HG02885 (cell line): Measurements from ENCODE around the gene RANBP10.
"Not testable (repeated sequence)": the region's sequence is repeated elsewhere in the genome, so short reads cannot be mapped to it uniquely, and the experiment has no call there.

Experiments used
- ATAC-seq: cut with Tn5 transposase; IDR thresholded peaks from one replicate; pipeline ENCODE4 v1.9.1; 2021; ENCODE audit warnings: mild to moderate bottlenecking; ENCODE audit not compliant: unreplicated experiment, poor library complexity

Gene RANBP10

DNA sequence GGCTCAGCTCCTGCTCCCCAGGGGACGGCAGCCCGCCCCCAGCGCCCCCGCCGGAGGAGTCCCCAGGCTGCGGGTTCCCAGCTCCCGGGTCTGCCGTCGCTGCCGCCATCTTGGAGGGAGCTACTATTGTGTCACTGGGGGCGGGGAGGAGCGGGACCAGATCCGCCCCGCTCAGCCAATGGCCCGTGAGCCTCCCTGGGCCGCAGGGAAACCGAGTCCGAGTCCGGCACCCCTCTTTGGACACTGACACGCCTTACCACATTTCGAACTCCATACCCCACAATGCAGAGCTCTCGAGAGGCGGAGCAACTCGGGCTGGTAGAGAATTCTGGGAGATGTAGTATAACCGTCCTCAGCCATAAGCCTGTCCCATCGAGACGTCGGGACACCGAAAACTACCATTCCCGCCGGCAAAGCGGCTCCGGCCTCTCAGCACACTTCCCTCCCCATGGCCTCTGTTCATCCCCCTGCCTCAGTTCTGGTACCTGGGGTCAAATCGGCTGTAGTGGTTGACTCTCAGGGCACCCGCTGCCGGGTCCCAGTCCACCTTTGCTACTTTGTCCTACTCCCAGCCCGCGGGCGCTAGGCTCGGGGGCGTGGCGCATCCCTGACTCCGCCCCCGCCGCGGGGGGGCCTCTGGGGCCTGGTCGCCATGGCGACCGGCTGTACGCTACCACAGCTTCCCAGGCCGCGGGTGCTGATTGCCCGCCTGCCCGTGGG, at the start of gene RANBP10, which contains the start of gene TSNAXIP1:
RANBP10 (minus strand) TSS at position 133 of the 720 bp plus-strand sequence; CDS start at position 109, 24 bp downstream.
TSNAXIP1 (plus strand) TSS at position 462 of the 720 bp plus-strand sequence. CDS start 261 bp downstream, outside the sequence.
- peak; percentile 92 for ATAC-seq

DNA sequence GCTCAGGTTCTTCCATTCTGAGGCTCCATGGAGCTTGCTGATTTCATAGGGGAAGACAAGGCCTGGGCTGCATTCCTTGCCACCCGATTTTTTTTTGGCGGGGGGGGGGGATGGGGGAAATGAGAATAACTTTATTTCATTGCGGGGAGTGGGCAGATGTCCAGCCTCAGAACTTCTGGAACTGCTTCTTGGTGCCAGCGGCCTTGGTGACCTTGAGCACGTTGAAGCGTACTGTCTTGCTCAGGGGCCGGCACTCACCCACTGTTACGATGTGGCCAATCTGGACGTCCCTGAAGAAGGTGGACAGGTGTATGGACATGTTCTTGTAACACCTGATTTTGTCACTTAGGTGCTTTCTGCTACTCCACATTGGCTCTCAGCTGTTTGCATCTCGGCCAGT, 49.4 kb upstream of the RANBP10 start:
- ATAC-seq: no peak

DNA sequence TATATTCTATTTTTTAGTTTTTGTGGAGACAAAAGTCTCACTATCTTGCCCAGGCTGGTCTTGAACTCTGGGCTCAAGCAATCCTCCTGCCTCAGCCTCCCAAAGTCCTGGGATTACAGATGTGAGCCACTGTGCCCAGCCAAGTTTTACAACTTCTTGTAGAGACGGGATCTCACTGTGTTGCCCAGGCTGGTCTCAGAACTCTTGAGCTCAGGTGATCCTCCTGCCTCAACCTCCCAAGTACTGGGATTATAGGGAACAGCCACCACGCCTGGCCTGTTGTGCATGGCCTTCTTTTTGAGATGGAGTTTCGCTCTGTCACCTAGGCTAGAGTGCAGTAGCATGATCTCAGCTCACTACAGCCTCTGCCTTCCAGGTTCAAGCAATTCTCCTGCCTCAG, 47.3 kb upstream of the RANBP10 start:
- no peak for ATAC-seq

DNA sequence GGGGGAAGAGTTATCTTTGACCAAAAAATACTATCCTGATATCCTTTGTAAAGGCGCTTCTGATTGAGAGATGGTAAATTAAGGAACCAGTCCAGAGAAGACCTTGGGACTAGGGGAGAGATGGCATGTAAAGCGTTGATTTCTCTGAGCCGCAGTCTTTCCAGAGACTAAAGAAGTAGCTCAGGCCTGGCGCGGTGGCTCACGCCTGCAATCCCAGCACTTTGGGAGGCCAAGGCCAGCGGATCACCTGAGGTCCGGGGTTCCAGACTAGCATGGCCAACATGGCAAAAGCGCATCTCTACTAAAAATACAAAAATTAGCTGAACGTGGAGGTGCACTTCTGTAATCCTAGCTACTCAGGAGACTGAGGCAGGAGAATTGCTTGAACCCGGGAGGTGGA, 41.8 kb upstream of the RANBP10 start:
- ATAC-seq: no peak

DNA sequence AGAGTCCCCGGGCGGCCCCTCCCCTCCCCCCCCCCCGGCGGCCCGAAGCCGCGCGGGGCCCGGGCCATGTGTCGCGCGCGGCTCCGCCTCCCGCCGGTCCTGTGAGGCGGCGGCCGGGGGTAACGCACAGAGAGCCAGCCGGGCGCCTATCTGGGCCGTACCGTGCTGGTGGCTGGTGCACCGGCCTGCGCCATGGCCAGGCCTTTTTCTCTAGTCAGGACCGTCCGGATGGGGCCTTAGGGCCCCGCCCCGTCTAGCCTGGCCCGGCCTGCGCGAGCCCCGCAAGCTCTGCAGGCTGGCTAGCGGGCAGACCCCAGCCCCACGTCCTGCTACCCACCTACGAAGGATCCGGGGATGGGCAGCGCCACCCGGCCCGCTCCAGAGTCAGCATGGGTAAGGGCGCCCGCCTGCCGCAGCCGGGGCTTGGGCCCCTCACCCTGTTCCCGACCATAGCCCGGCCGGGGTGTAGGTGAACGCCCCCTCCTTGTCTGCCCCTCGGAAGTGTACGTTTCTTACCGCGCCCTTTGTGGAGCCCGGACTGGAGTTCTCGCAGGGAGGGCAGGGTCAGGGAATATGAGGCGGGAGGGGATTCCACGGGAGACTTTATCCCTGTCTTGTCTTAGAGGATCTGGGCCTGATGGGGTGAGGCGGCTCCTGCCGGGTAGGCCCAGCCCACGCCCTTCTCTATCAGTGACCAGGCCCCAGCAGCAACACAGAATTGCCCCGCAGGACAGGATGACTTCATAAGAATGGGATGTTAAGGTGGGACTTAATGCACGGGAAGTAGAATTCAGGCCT, 40.9 kb upstream of the RANBP10 start, which contains the start of gene CENPT:
CENPT (minus strand) TSS at position 630 of the 798 bp plus-strand sequence. CDS start 13,834 bp downstream, outside the sequence.
- peak; percentile 38 for ATAC-seq

DNA sequence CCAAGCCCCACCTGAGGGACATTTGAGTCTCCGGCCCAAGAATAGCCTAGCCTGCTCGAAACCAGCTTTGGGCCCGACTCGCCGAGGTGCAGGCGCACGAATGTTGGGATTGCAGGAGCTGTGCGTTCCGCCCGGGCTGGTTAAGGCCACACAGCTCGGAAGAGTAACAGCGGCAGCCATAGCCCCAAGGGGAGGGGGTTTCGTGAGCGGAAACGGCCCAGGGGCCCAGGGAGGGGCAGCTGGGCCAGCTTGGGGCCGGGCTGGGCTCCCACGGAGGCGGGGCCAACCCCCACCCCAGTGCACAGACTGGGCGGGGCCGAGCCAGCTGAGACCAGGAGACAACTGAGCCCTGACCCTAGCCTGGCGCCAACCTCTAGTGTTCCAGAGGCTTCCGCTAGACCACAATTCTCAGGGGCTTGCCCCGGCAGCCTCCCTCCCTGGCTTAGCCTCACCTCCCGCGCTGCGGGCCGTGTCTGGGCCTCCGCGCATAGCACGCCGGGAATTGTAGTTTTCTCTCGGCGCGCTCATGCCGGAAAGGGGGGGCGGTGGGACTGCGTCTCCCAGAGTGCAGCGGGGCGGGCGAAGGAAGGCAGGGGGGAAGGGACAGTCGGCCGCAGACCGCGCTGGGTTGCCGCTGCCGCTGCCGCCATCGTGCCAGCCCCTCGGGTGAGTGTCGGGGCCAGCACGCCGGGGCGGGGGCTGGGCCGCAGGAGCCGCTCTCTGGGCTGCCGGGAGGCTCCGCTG, 40.1 kb upstream of the RANBP10 start, which contains the start of gene NUTF2:
NUTF2 (plus strand) TSS at position 614 of the 744 bp plus-strand sequence. CDS start 18,198 bp downstream, outside the sequence.
- ATAC-seq: peak; percentile 63

DNA sequence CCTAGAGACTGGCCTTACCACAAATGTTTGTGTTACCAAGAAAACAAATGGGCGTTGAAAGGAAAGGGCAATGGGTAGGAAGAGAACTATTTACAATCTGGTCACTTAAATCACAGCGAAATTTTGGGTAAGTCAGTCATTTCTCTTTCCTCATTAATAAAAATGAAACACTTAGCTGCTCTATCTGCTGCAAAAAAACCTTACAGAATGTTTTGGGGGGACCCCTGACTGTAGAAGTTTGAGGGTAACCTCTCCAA, 39.6 kb upstream of the RANBP10 start:
- ATAC-seq: no peak

DNA sequence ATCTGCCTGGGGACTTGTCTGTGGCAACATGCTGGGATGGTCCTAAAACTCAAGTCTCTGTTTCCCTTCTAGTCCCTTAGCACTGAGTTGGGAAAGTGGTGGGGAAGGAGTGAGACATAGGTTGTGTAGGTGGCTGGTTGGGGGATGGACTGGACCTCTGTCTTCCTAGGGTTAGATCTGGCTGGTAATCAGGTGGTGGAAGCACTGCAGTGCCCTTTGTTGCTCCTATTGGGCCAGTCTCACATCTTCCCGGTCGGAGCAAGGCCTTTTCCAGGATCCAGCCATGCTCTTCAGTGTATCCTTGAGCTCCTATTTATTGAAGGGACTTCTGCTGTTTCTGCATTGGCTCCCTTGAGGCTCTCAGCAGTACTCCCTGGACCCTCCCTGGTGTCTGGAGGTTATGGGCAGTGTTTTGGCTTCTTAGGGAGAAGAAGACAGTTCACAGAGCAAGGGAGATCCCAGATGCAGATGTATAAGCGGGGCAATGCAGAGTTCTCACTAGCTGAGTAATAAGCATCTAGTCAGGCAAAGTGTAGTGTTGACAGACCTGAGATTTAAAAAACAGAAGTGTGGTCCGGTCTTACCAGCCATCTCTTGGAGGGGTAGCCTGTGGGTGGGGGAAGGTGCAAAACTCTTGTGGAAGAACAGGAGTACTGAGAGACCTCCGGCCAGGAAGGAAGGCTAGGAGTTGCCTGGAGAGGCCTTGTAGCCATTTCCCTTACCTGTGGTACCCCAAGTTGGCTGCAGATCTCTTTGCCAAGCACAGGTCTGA, 39.1 kb upstream of the RANBP10 start:
- ATAC-seq: no peak

DNA sequence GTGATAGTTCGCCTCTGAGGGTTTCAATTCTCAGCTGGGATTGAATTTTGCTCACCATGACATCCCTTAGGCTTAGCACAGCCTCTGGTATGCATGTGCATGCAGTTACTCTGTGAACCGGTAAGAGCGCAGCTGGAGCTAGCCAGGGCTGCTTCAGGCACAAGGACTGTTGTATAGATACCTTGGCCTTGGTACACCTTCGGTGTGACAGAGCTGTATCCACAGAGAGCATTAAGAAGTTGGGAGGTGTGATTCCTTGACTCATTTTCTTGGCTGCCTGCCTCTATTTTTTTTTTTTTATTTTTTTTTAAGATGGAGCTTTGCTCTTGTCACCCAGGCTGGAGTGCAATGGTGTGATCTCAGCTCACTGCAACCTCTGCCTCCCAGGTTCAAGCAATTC, 38.1 kb upstream of the RANBP10 start:
- ATAC-seq: no peak

DNA sequence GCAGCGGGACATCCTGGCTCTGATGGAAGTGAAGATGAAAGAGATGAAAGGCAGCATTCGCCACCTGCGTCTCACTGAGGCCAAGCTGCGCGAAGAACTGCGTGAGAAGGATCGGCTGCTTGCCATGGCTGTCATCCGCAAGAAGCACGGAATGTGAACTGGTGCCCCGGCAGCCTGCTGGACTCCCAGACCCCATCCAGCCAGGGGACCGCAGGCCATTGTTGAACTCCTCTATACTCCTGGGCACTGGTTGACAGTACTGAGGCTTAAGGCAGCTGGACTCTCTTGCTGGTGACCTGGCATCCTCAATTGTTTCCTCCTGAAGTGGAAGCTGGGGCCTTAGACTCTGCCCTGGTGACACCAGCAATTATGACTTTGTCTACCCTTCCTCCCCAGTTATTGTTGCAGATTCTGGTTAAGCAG, 37.0 kb upstream of the RANBP10 start:
- ATAC-seq: no peak

DNA sequence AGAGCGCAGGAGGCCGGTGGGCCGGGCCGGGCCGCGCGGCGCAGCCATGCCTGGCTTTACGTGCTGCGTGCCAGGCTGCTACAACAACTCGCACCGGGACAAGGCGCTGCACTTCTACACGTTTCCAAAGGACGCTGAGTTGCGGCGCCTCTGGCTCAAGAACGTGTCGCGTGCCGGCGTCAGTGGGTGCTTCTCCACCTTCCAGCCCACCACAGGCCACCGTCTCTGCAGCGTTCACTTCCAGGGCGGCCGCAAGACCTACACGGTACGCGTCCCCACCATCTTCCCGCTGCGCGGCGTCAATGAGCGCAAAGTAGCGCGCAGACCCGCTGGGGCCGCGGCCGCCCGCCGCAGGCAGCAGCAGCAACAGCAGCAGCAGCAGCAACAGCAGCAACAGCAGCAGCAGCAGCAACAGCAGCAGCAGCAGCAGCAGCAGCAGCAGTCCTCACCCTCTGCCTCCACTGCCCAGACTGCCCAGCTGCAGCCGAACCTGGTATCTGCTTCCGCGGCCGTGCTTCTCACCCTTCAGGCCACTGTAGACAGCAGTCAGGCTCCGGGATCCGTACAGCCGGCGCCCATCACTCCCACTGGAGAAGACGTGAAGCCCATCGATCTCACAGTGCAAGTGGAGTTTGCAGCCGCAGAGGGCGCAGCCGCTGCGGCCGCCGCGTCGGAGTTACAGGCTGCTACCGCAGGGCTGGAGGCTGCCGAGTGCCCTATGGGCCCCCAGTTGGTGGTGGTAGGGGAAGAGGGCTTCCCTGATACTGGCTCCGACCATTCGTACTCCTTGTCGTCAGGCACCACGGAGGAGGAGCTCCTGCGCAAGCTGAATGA, 36.4 kb upstream of the RANBP10 start:
- ATAC-seq: peak; percentile 13

DNA sequence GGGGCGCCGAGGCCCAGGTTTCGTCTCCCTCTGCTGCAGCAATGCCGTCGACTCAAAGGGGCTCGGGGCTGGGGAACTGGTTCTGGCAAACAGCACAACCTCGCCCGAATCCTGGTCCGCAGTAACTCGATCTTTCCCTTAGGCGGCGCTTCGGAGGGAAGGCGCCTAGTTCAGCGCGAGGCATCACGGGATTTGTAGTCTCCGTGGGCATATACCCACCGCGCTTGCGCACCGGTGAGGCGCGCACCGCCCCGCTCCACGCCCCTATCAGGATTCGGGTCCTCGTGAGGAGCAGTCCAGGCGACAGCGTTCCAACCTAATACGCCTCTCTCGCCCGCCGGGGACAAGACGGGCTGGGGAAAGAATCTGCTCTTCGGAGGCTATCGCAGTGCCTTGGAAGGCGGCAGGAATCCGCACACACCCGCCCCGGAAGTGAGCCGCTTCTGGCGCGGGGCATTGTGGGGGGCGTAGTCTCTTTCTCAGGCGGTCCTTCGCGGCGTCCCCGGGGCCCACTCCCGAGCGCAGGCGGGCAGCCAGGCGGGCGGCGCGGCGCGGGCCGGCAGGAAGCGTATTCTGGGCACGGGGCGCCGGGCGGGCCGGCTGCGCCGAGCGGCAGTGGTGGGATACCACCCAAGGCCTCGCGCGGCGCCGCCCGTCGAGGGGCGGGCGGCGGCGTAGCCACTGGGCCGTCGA, 35.6 kb upstream of the RANBP10 start, which contains the start of gene THAP11:
THAP11 (plus strand) TSS at position 505 of the 693 bp plus-strand sequence. CDS start 235 bp downstream, outside the sequence.
- ATAC-seq: peak; percentile 62

DNA sequence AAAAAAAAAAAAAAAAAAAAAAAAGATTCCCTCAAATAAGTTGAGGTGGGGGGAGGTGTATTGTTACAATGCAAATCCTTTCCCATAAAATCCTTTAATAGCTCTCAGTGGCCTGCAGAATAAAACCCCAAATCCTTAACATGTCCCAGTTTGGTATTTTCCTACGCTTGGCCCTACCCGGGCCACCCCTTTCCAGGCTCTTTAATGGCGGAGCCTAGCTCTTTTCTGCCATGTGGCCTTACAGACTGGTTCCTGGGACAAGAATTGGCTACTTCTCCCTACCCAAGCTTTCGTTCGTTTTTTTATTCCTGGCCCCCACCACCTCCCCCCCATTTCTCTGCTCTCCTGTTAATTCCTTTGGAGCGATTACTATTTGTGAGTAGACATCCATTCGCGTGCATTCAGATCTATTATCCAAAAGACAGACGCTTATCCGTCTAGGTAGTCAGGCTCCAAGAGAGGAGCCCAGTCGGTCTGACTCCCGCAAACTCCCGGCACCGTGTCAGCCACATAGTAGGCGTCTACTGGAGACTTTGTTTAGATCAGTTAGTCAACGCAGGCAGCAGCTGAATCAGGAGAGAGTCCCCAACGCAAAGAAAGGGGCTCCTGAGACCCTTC, 34.9 kb upstream of the RANBP10 start:
- ATAC-seq: no peak

DNA sequence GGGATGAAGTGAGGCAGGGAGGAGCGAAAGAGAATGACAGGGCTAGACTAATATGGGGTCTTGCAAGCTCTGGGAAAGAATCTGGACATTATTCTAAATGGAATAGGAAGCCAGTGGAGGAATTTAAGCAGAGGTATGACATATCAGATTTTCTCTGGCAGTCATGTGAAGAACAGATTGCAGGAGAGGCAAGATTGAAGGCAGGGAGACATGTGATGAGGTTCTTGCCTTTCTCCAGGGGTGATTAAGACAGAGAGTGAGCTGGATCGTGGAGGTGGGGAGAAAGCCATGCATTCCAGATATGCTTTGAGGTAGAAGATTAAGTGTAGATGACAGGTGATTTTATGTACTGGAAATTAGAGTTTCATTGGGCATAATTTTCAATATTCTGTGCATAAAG, 31.5 kb upstream of the RANBP10 start:
- no peak for ATAC-seq

DNA sequence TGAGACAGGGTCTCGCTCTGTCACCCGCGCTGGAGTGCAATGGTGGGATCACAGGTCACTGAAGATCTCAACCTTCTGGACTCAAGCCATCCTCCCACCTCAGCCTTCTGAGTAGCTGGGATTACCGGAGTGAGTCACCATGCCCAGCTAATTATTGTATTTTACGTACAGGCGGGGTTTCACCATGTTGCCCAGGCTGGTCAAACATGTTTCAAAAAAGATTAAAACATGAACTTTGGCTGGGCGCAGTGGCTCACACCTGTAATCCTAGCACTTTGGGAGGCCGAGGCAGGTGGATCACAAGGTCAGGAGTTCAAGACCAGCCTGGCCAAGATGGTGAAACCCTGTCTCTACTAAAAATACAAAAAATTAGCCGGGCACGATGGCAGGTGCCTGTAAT, 30.8 kb upstream of the RANBP10 start:
- not testable (repeated sequence) for ATAC-seq

DNA sequence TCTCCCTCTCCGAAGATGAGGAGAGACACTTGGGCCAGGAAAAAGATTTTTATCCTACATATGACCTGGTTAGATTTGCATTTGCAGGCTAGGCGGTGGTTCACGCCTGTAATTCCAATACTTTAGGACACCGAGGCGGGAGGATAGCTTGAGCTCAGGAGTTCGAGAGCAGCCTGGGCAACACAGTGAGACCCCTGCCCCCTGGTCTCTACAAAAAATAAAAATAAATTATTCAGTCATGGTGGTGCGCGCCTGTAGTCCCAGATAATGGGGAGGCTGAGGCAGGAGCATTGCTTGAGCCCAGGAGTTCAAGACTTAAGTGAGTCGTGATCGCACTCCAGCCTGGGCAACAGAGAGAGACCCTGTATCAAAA, 27.9 kb upstream of the RANBP10 start:
- ATAC-seq: no peak

DNA sequence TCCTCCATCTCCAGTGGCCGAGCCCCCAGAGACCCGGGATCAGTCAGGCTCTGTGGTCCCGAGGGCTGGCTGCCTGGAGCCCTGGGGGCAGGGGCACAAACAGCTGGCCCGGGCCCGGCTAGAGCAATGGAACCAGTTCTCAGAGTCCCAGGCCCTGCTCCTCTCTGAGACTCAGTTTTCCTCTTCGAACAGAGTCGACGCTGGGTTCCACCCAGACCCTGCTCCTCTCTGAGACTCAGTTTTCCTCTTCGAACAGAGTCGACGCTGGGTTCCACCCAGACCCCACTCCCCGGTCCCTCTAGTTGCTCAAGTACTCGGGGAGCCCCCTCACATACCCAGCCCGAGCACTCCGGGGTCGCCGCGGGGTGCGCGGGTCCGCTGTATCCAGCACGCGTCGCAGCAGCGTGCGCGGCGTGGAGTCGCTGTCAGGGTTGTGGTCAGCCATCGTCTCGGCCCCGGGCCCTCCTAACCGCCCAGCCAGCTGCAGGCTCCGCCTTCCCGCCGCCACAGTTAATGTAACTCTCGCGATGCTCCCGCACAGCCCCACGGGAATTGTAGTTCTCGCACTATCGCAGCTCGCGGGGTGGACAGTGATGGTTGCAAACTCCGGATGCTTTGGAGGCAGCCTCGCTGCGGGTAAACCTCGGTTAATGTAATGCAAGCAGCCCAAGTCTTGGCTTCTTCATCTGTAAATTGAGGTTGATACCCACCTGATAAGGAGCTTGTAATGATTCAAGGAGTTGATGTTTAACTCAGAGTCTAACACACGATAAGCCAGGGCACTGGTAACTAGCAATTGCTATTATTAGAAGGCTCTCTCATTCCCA, 27.3 kb upstream of the RANBP10 start:
- ATAC-seq: peak; percentile 98
